ENCODE data around the gene NDRG3.
"Not testable (repeated sequence)": the region's sequence is repeated elsewhere in the genome, so short reads cannot be mapped to it uniquely, and the experiment has no call there.

The NDRG3 gene

GRCh38 chr20:36687850-36688249 lies 58.0 kb downstream of the NDRG3 start:
- H3K9ac ChIP-seq (ENCODE audit: low read length) = no peak overlapping the region
- no peaks in the 10 kb centered on the region for H3K36me3 ChIP-seq (ENCODE audit: control insufficient read depth, insufficient read depth, low read length, severe bottlenecking)
- H3K27me3 ChIP-seq (replicated peaks; ENCODE audit: control insufficient read depth, insufficient read depth, low read length) = no peaks in the 10 kb centered on the region
- DNase-seq (ENCODE audit: low read depth) = no peak
- H3K4me1 ChIP-seq (ENCODE audit: control insufficient read depth, insufficient read depth, low read length) = no peaks in the 10 kb centered on the region
- H3K9me3 ChIP-seq (ENCODE audit: control insufficient read depth, low read length) = no peaks in the 10 kb centered on the region
- H3K4me3 ChIP-seq (ENCODE audit: low read length) = no peak overlapping the region

GRCh38 chr20:36686944-36687343 lies 58.9 kb downstream of the NDRG3 start:
- H3K9ac ChIP-seq (ENCODE audit: low read length) = no peak overlapping the region
- H3K9me3 ChIP-seq (ENCODE audit: control insufficient read depth, low read length) = no peaks in the 10 kb centered on the region
- DNase-seq (ENCODE audit: low read depth) = no peak
- H3K36me3 ChIP-seq (ENCODE audit: control insufficient read depth, insufficient read depth, low read length, severe bottlenecking) = peaks cover 6% of the 10 kb centered on the region
- H3K27me3 ChIP-seq (replicated peaks; ENCODE audit: control insufficient read depth, insufficient read depth, low read length) = no peaks in the 10 kb centered on the region
- H3K4me1 ChIP-seq (ENCODE audit: control insufficient read depth, insufficient read depth, low read length) = no peaks in the 10 kb centered on the region
- no peak overlapping the region for H3K4me3 ChIP-seq (ENCODE audit: low read length)

DNA sequence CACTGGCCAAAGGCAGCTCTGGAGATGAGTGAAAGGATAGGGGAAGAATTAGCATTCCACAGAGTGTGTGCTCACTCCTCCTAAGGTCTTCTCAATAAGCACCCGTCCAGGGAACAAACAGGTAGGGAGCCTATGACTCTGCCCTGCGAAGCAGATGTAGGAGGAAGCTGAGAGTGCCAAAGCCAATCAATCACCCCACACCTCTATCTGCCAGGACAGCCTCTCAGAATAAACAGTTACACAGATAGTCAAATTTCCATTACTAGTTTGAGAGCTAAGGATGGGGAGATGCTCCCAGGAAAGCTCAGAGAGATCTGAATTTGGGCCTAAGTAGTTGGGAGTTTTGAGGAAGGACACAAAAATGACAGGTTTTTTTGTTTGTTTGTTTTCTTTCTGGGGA lies 59.4 kb downstream of the NDRG3 start:
- peaks cover 6% of the 10 kb centered on the region for H3K36me3 ChIP-seq (ENCODE audit: control insufficient read depth, insufficient read depth, low read length, severe bottlenecking)
- no peak for DNase-seq (ENCODE audit: low read depth)
- H3K9ac ChIP-seq (ENCODE audit: low read length) = no peak overlapping the region
- no peaks in the 10 kb centered on the region for H3K9me3 ChIP-seq (ENCODE audit: control insufficient read depth, low read length)
- no peaks in the 10 kb centered on the region for H3K4me1 ChIP-seq (ENCODE audit: control insufficient read depth, insufficient read depth, low read length)
- H3K27me3 ChIP-seq (replicated peaks; ENCODE audit: control insufficient read depth, insufficient read depth, low read length) = no peaks in the 10 kb centered on the region
- no peak overlapping the region for H3K4me3 ChIP-seq (ENCODE audit: low read length)

DNA sequence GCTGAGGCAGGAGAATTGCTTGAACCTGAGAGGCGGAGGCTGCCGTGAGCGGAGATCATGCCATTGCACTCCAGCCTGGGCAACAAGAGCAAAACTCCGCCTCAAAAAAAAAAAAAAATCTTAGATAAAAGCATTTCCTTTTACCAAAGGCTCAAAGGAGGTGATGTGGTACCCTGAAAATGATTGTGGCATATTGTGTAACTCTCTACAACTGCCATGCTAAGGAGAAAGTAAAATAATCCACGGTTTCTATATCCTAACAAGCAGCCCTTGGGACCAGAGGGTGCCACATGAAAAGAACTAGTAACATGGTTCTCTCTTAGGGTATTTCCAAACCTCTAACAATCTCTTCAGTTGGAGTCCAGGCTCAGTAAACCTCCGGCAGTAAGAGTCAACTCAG lies 61.1 kb downstream of the NDRG3 start:
- no peak for DNase-seq (ENCODE audit: low read depth)
- Histone ChIP-seq H3K9ac (ENCODE audit: low read length) (no peak overlapping the region), H3K9me3 (ENCODE audit: control insufficient read depth, low read length) (no peaks in the 10 kb centered on the region), H3K36me3 (ENCODE audit: control insufficient read depth, insufficient read depth, low read length, severe bottlenecking) (peaks cover 6% of the 10 kb centered on the region), H3K4me3 (ENCODE audit: low read length) (no peak overlapping the region), H3K27me3 (replicated peaks; ENCODE audit: control insufficient read depth, insufficient read depth, low read length) (no peaks in the 10 kb centered on the region), H3K4me1 (ENCODE audit: control insufficient read depth, insufficient read depth, low read length) (no peaks in the 10 kb centered on the region)

DNA sequence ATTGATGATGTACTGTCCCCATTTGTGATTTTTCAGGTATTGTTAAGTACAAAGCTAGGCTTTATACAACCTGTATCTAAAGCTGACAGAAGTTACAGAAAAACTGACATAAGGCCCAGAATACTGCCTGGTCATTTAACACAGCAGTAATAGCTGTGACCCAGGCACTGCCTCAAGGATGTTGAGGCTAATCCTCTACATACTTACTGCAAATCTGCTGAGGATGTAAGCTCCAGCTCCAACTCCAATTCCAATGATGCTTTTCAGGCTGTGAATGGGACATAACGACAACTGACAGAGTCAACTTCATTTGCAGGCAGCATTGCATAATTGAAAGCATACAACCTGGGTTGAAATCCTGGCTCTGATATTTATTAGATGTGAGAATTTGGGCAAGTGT lies 63.6 kb downstream of the NDRG3 start:
- Histone ChIP-seq H3K9ac (ENCODE audit: low read length) (no peak overlapping the region), H3K36me3 (ENCODE audit: control insufficient read depth, insufficient read depth, low read length, severe bottlenecking) (peaks cover 6% of the 10 kb centered on the region), H3K27me3 (replicated peaks; ENCODE audit: control insufficient read depth, insufficient read depth, low read length) (no peaks in the 10 kb centered on the region), H3K9me3 (ENCODE audit: control insufficient read depth, low read length) (no peaks in the 10 kb centered on the region), H3K4me3 (ENCODE audit: low read length) (no peak overlapping the region), H3K4me1 (ENCODE audit: control insufficient read depth, insufficient read depth, low read length) (no peaks in the 10 kb centered on the region)
- no peak for DNase-seq (ENCODE audit: low read depth)

GRCh38 chr20:36677422-36677771 lies 68.5 kb downstream of the NDRG3 start:
- Histone ChIP-seq H3K36me3 (ENCODE audit: control insufficient read depth, insufficient read depth, low read length, severe bottlenecking) (peaks cover 5% of the 10 kb centered on the region), H3K27me3 (replicated peaks; ENCODE audit: control insufficient read depth, insufficient read depth, low read length) (no peaks in the 10 kb centered on the region), H3K9ac (ENCODE audit: low read length) (no peak overlapping the region), H3K4me1 (ENCODE audit: control insufficient read depth, insufficient read depth, low read length) (no peaks in the 10 kb centered on the region), H3K4me3 (ENCODE audit: low read length) (no peak overlapping the region), H3K9me3 (ENCODE audit: control insufficient read depth, low read length) (no peaks in the 10 kb centered on the region)
- no peak for DNase-seq (ENCODE audit: low read depth)

DNA sequence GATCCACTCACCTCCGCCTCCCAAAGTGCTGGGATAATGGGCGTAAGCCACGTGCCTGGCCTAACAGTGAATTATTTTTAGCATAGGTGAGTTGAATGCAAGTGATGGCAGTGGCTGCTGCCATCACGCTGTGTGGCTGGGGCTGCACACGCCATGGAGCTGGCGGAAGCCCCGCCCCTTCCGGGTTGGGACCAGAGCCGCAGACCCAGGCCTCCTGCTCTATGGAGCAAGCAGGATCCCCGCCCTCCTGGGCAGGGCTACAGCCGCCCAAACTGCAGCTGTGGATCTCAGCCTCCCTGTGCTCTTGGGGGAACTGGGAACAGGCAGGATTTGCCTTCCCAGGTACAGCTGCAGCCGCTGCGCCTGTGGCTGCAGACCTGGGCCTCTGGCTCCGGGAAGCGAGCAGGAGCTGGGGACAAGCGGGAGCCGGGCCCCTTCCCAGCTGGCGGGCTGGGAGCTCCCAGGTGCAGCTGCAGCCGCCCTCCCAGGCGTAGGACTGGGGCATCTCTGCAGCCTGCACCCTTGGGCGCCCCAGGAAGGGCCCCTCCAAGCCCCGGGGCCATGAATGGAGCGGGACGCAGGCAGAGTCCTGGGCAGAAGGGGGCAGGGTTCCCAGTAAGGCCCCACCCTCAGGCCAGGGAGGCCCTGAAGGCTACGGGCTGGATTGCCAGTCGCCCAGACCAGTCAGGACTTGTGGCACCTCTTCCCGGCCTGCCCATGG lies 69.0 kb downstream of the NDRG3 start:
- H3K9me3 ChIP-seq (ENCODE audit: control insufficient read depth, low read length) = no peaks in the 10 kb centered on the region
- H3K9ac ChIP-seq (ENCODE audit: low read length) = no peak overlapping the region
- no peaks in the 10 kb centered on the region for H3K4me1 ChIP-seq (ENCODE audit: control insufficient read depth, insufficient read depth, low read length)
- no peak for DNase-seq (ENCODE audit: low read depth)
- no peaks in the 10 kb centered on the region for H3K27me3 ChIP-seq (replicated peaks; ENCODE audit: control insufficient read depth, insufficient read depth, low read length)
- H3K36me3 ChIP-seq (ENCODE audit: control insufficient read depth, insufficient read depth, low read length, severe bottlenecking) = no peaks in the 10 kb centered on the region
- H3K4me3 ChIP-seq (ENCODE audit: low read length) = no peak overlapping the region

DNA sequence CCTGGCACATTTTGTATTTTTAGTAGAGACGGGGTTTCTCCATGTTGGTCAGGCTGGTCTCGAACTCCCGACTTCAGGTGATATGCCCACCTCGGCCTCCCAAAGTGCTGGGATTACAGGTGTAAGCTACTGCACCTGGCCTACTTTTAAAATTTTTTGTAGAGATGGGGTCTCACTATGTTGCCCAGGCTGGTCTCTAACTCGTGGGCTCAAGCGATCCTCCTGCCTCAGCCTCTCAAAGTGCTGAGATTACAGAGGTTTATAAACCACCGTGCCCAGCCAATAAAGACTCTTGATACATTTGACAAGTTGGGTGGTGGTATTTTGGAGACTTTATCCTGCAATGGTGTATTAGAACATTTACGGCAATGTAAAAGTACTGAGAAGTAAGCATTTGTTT lies 70.3 kb downstream of the NDRG3 start:
- not testable (repeated sequence) for H3K4me1 ChIP-seq (ENCODE audit: control insufficient read depth, insufficient read depth, low read length); H3K4me3 ChIP-seq (ENCODE audit: low read length); H3K27me3 ChIP-seq (replicated peaks; ENCODE audit: control insufficient read depth, insufficient read depth, low read length); DNase-seq (ENCODE audit: low read depth); H3K9ac ChIP-seq (ENCODE audit: low read length); H3K36me3 ChIP-seq (ENCODE audit: control insufficient read depth, insufficient read depth, low read length, severe bottlenecking); H3K9me3 ChIP-seq (ENCODE audit: control insufficient read depth, low read length)

DNA sequence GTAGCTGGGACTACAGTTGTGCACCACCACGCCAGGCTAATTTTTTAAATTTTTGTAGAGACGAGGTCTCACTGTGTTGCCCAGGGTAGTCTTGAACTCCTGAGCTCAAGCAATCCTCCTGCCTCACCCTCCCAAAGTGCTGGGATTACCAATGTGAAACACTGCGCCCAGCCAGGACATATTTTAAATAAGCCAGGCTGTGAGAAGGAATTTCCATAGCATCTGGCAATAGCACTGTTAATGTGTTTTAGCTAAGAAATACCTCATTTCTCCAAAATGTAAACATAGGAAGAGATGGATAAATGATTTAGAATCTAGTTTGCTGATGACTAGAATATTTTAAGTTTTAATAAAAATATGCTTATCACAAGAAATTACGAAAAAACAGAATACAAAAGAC lies 72.9 kb downstream of the NDRG3 start:
- H3K4me3 ChIP-seq (ENCODE audit: low read length) = no peak overlapping the region
- H3K9me3 ChIP-seq (ENCODE audit: control insufficient read depth, low read length) = no peaks in the 10 kb centered on the region
- H3K36me3 ChIP-seq (ENCODE audit: control insufficient read depth, insufficient read depth, low read length, severe bottlenecking) = peaks cover 4% of the 10 kb centered on the region
- no peaks in the 10 kb centered on the region for H3K27me3 ChIP-seq (replicated peaks; ENCODE audit: control insufficient read depth, insufficient read depth, low read length)
- no peak overlapping the region for H3K9ac ChIP-seq (ENCODE audit: low read length)
- H3K4me1 ChIP-seq (ENCODE audit: control insufficient read depth, insufficient read depth, low read length) = no peaks in the 10 kb centered on the region
- no peak for DNase-seq (ENCODE audit: low read depth)

DNA sequence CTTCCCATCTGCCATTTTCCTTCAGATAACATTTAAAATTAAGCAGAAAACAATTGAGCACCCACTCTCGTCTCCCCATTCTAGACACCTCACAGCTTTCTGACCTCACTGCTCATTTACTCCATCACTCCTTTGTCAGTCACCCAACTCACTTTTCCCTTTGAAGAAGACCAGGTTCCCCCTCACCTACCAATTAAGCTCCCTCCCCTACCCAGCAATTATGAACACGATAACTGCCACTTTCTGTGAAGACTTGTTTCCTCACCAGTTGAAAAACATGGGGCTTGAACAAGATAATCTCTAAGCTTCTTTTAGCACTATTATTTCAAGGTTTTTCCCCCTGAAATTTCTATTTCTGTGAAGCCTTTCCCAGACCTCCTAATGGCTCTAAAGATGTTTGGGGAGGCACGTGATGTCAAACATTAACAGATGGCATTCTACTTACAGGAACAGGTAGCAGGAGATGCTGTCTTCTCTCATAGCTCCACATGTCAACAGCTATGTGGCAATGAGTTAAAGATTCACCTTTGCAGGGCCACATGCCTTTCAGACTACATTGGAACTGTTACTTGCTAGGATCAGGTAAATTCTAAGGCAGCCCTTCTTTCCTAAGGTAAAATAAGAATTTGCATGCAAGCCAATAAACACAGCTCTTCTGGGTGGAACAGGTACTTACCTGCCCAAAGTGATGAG lies 75.1 kb downstream of the NDRG3 start:
- no peaks in the 10 kb centered on the region for H3K4me1 ChIP-seq (ENCODE audit: control insufficient read depth, insufficient read depth, low read length)
- H3K27me3 ChIP-seq (replicated peaks; ENCODE audit: control insufficient read depth, insufficient read depth, low read length) = no peaks in the 10 kb centered on the region
- H3K9ac ChIP-seq (ENCODE audit: low read length) = no peak overlapping the region
- DNase-seq (ENCODE audit: low read depth) = no peak
- H3K9me3 ChIP-seq (ENCODE audit: control insufficient read depth, low read length) = no peaks in the 10 kb centered on the region
- no peak overlapping the region for H3K4me3 ChIP-seq (ENCODE audit: low read length)
- H3K36me3 ChIP-seq (ENCODE audit: control insufficient read depth, insufficient read depth, low read length, severe bottlenecking) = peaks cover 4% of the 10 kb centered on the region

DNA sequence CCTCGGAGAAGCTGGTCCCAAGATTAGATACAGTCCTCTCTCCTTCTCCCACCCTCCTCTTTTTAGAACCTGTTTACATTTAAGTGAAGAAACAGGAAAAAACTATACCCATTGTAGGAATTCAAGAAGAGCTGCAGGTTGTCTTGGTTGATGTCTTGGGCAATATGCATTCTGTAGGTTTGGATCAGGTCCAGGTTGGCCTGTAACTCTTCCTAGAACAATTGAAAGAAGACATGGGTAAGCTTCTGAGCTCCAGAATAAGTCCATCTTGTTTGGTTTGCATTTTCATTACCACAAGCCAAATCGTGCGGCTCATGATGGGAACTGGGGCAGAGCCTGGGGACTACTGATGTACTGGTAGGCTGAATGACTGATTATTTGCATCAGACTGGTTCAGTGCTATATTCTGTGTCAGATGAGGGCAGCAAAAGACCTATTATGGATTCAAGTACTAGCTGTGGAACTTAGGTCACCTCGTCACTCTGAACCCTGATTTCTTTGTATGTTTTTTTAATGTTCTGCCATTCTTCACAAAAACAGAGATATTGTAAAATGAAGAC lies 79.6 kb downstream of the NDRG3 start:
- DNase-seq (ENCODE audit: low read depth) = peak; percentile 18
- H3K27me3 ChIP-seq (replicated peaks; ENCODE audit: control insufficient read depth, insufficient read depth, low read length) = no peaks in the 10 kb centered on the region
- H3K9ac ChIP-seq (ENCODE audit: low read length) = no peak overlapping the region
- no peaks in the 10 kb centered on the region for H3K4me1 ChIP-seq (ENCODE audit: control insufficient read depth, insufficient read depth, low read length)
- H3K4me3 ChIP-seq (ENCODE audit: low read length) = no peak overlapping the region
- peaks cover 17% of the 10 kb centered on the region for H3K36me3 ChIP-seq (ENCODE audit: control insufficient read depth, insufficient read depth, low read length, severe bottlenecking)
- H3K9me3 ChIP-seq (ENCODE audit: control insufficient read depth, low read length) = no peaks in the 10 kb centered on the region
